Stimulated activated CD4-positive, alpha-beta T cell treated with anti-CD3 and anti-CD28 coated beads, TNF-alpha, amount 100 ng/mL, for 24 hours (primary cell): ENCODE measurements around the gene IRX4.

Experiments used
- DNase-seq, 3 experiments: peaks; one replicate each; pipeline ENCODE4 v3.0.0-alpha.2; 2020; ENCODE audit warnings: low read depth in 3 of 3

IRX4 gene

GRCh38 chr5:1913578-1913977 lies 30.9 kb upstream of the IRX4 start:
- DNase-seq, result no peak

GRCh38 chr5:1912951-1913565 lies 30.3 kb upstream of the IRX4 start:
- no peak for DNase-seq

GRCh38 chr5:1911773-1912235 lies 29.1 kb upstream of the IRX4 start:
- DNase-seq, result no peak

GRCh38 chr5:1910861-1911772 lies 28.4 kb upstream of the IRX4 start:
- DNase-seq, result no peak

- DNase-seq, result no peak
These were observed 27.5 kb upstream of the IRX4 start for GRCh38 chr5:1910081-1910760.

GRCh38 chr5:1909346-1909985 lies 26.7 kb upstream of the IRX4 start:
- DNase-seq, result no peak

GRCh38 chr5:1908931-1909330 lies 26.2 kb upstream of the IRX4 start:
- DNase-seq, result no peak

- DNase-seq, result no peak
These were observed 24.9 kb upstream of the IRX4 start for GRCh38 chr5:1907616-1908015.

- no peak for DNase-seq
These were observed 22.4 kb upstream of the IRX4 start for GRCh38 chr5:1905108-1905507.

GRCh38 chr5:1901983-1902382 lies 19.3 kb upstream of the IRX4 start:
- DNase-seq, result no peak

- no peak for DNase-seq
These were observed 18.3 kb upstream of the IRX4 start for GRCh38 chr5:1901061-1901460.

GRCh38 chr5:1899201-1899600 lies 16.5 kb upstream of the IRX4 start:
- DNase-seq, result no peak

- DNase-seq, result no peak
These were observed 15.2 kb upstream of the IRX4 start for GRCh38 chr5:1897816-1898450.

GRCh38 chr5:1897386-1897785 lies 14.7 kb upstream of the IRX4 start:
- DNase-seq, result no peak

- DNase-seq, result no peak
These were observed 14.1 kb upstream of the IRX4 start for GRCh38 chr5:1896602-1897376.

GRCh38 chr5:1895739-1896420 lies 13.2 kb upstream of the IRX4 start:
- no peak for DNase-seq

- DNase-seq, result no peak
These were observed 11.5 kb upstream of the IRX4 start for GRCh38 chr5:1894243-1894642.

- no peak for DNase-seq
These were observed 11.0 kb upstream of the IRX4 start for GRCh38 chr5:1893754-1894153.

GRCh38 chr5:1892685-1893445 lies 10.1 kb upstream of the IRX4 start:
- no peak for DNase-seq

- DNase-seq, result no peak
These were observed 9.5 kb upstream of the IRX4 start for GRCh38 chr5:1892211-1892610.
